HL-60 (cell line): ENCODE data around the gene RBX1.

ENCODE experiments used
- DNase-seq, 2 experiments: peaks; one replicate each; pipeline ENCODE4 v3.0.0-alpha.2; 2010 to 2020; ENCODE audit warnings: low read depth in 1 of 2, low spot score in 1 of 2
- H3K27ac ChIP-seq: fragments of 250-450 bp; sonication (Bioruptor Pico); replicated peaks from 2 replicates; pipeline ENCODE4 v1.5.1; 2020; ENCODE audit warnings: mild to moderate bottlenecking, moderate library complexity
- H3K27me3 ChIP-seq: fragments of 250-450 bp; sonication (Bioruptor Pico); 2 replicates; pipeline ENCODE4 v1.5.1; 2021; ENCODE audit warnings: mild to moderate bottlenecking, moderate library complexity; ENCODE audit not compliant: insufficient read depth, poor library complexity, severe bottlenecking
- H3K4me3 ChIP-seq: replicated peaks from 2 replicates; pipeline ENCODE4 v1.5.1; 2011; ENCODE audit warnings: mild to moderate bottlenecking, control low read depth, low read length; ENCODE audit not compliant: insufficient read depth
- GABPA ChIP-seq: IDR thresholded peaks from 2 replicates; pipeline ENCODE4 v1.6.1; 2012; ENCODE audit warnings: low read depth
- POLR2AphosphoS5 ChIP-seq: IDR thresholded peaks from 2 replicates; pipeline ENCODE4 v1.6.1; 2012; ENCODE audit warnings: low read depth
- SPI1 ChIP-seq: IDR thresholded peaks from 2 replicates; pipeline ENCODE4 v1.6.1; 2012; ENCODE audit warnings: low read depth, mild to moderate bottlenecking, borderline replicate concordance
- TF ChIP-seq, protein P1 (sequence below): IDR thresholded peaks from 2 replicates; pipeline ENCODE4 v1.6.1; 2012; ENCODE audit warnings: low read depth; ENCODE audit not compliant: insufficient replicate concordance
- TF ChIP-seq, protein P2 (sequence below): IDR thresholded peaks from one replicate; pipeline ENCODE4 v1.5.1; 2011; ENCODE audit warnings: low read length, control low read depth, inconsistent platforms; ENCODE audit not compliant: insufficient read depth

The RBX1 gene

DNA sequence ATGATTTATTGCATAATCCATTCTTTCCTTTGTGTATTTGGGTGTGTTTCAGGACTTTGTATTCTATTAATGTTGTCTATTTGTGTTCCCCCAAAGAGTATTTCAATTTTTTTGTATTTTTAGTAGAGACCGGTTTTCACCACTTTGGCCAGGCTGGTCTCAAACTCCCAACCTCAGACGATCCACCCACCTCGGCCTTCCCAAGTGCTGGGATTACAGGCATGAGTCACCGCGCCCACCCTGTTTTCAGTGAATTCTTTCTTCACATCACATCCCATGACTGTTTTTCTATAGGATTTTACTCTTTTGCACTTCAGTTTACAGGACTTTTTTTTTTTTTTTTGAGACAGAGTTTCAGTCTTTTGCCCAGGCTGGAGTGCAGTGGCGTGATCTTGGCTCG, 46.3 kb downstream of the RBX1 start:
- no peak overlapping the region for H3K4me3 ChIP-seq
- TF ChIP-seq, protein P1, sequence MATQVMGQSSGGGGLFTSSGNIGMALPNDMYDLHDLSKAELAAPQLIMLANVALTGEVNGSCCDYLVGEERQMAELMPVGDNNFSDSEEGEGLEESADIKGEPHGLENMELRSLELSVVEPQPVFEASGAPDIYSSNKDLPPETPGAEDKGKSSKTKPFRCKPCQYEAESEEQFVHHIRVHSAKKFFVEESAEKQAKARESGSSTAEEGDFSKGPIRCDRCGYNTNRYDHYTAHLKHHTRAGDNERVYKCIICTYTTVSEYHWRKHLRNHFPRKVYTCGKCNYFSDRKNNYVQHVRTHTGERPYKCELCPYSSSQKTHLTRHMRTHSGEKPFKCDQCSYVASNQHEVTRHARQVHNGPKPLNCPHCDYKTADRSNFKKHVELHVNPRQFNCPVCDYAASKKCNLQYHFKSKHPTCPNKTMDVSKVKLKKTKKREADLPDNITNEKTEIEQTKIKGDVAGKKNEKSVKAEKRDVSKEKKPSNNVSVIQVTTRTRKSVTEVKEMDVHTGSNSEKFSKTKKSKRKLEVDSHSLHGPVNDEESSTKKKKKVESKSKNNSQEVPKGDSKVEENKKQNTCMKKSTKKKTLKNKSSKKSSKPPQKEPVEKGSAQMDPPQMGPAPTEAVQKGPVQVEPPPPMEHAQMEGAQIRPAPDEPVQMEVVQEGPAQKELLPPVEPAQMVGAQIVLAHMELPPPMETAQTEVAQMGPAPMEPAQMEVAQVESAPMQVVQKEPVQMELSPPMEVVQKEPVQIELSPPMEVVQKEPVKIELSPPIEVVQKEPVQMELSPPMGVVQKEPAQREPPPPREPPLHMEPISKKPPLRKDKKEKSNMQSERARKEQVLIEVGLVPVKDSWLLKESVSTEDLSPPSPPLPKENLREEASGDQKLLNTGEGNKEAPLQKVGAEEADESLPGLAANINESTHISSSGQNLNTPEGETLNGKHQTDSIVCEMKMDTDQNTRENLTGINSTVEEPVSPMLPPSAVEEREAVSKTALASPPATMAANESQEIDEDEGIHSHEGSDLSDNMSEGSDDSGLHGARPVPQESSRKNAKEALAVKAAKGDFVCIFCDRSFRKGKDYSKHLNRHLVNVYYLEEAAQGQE: no peak
- TF ChIP-seq, protein P2, sequence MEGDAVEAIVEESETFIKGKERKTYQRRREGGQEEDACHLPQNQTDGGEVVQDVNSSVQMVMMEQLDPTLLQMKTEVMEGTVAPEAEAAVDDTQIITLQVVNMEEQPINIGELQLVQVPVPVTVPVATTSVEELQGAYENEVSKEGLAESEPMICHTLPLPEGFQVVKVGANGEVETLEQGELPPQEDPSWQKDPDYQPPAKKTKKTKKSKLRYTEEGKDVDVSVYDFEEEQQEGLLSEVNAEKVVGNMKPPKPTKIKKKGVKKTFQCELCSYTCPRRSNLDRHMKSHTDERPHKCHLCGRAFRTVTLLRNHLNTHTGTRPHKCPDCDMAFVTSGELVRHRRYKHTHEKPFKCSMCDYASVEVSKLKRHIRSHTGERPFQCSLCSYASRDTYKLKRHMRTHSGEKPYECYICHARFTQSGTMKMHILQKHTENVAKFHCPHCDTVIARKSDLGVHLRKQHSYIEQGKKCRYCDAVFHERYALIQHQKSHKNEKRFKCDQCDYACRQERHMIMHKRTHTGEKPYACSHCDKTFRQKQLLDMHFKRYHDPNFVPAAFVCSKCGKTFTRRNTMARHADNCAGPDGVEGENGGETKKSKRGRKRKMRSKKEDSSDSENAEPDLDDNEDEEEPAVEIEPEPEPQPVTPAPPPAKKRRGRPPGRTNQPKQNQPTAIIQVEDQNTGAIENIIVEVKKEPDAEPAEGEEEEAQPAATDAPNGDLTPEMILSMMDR: no peak
- TF ChIP-seq SPI1 (no peak), POLR2AphosphoS5 (no peak), GABPA (no peak)
- no peaks in the 10 kb centered on the region for H3K27me3 ChIP-seq
- H3K27ac ChIP-seq: no peak overlapping the region
- DNase-seq: no peak

DNA sequence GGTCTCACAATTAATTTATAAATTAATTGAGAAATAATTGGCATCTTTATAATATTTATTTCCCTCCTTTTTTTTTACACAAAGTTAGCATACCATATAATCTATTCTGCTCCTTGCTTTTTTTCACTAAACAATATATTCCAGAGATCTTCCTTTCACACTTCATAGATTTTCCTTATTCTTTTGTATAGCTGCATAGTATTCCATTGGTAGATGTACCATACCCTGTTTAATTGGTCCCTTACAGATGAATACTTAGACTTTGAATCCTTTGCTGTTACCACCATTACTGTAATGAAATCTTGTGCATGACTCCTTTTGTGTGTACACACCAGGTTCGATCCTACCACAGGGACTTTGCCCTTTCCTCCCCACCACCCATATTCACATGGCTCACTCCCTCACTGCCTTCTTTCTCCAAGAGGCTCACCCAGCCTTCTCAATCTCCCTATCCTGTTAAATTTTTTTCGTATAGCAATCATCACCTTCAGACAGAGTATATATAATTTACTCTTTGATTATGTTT, 48.9 kb downstream of the RBX1 start:
- Histone ChIP-seq H3K27me3 (no peaks in the 10 kb centered on the region), H3K4me3 (no peak overlapping the region), H3K27ac (no peak overlapping the region)
- DNase-seq: no peak
- no peak for TF ChIP-seq SPI1
- TF ChIP-seq, protein P2: no peak
- TF ChIP-seq, protein P1: no peak
- no peak for TF ChIP-seq GABPA
- no peak for TF ChIP-seq POLR2AphosphoS5

DNA sequence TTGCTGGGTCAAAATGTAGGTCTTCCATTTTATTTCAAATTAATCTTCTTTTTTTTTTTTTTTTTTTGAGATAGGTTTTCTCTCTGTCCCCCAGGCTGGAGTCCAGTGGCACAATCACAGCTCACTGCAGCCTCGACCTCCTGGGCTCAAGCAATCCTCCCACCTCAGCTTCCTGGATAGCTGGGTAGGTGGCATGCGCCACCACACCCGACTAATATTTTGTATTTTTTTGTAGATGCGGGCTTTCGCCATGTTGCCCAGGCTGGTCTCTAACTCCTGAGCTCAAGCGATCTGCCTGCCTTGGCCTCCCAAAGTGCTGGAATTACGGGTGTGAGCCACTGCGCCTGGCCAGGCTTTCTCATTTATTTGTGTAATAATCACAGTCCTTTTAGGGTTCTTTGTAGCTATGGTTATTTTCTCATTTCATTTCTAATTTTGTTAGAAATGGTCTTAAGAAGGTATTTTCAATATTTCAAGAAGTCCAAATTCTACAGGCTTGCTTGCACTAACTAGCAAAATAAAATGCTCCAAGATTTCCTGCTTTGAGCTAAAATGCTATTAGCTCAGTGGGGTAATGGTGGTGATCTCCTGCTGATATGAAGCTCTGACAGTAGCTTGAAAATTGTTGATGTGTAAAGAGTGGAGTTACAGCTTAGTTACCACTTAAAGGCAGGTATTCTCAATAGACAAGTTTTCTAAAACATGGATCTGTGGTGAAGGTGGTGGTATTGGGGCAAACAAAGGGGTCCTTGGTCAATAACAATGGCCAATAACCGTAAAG, 50.0 kb downstream of the RBX1 start:
- DNase-seq: no peak
- TF ChIP-seq GABPA (no peak), POLR2AphosphoS5 (no peak), SPI1 (no peak)
- TF ChIP-seq, protein P2: no peak
- TF ChIP-seq, protein P1: no peak
- no peak overlapping the region for H3K4me3 ChIP-seq
- H3K27ac ChIP-seq: no peak overlapping the region
- no peaks in the 10 kb centered on the region for H3K27me3 ChIP-seq
